NCI-H1694 treated with DMSO at 0.1 percent for 48 hours (cell line): ENCODE measurements around the gene INCA1.
A peak's percentile ranks its signal among the peaks of the same experiment; 100 is the strongest.
"Not testable (repeated sequence)": the region's sequence is repeated elsewhere in the genome, so short reads cannot be mapped to it uniquely, and the experiment has no call there.

Experiments
- DNase-seq: peaks from one replicate; lab custom pipeline; 2025; lab: John Stamatoyannopoulos, UW

Gene INCA1, protein sequence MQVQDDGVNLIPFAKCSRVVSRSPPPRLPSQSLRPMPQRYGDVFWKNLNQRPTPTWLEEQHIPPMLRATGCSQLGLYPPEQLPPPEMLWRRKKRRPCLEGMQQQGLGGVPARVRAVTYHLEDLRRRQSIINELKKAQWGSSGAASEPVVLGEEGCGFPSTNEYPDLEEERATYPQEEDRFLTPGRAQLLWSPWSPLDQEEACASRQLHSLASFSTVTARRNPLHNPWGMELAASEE

DNA sequence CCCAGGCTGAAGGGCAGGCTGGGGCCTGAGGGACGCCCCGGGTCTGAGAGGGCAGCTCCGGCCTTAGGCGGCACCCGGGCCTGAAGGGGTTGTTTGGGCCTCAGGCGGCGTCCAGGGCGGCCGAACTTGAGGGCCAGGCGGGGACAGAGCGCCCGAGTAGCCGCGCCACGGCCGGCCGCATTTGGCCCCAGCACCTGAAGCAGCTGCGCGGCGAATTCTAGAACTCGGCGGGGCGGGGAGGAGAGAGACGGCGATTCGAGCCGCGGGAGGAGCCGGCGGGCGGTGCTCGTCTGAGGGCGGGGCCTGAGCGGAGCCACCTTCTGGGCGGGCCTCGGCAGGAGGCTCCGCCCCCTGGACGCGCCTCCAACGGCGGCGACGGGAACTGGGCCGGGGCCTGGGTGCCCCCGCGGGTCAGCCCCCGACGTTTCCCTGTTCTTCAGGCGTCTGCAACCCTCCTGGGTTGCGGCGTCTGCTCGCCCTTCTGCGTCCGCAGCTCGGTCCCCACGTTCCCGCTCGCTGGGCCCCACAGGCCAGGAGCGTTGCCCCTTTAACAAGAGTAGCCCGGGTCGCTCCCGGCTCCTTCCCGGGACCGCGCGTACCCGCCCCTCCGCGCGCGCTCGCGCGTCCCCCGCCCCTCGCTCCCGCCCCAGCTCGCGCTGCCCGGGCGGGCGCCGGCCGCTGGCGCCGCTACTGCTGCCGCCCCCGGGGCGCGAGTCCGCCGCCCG lies at the start of gene INCA1, which contains the start of gene KIF1C:
TSS of gene INCA1 (minus strand) at position 221 of the 725 bp plus-strand sequence. CDS start 3,085 bp downstream, outside the sequence.
TSS of gene KIF1C (plus strand) at position 649 of the 725 bp plus-strand sequence. CDS start 2,297 bp downstream, outside the sequence.
- peak; percentile 83 for DNase-seq

DNA sequence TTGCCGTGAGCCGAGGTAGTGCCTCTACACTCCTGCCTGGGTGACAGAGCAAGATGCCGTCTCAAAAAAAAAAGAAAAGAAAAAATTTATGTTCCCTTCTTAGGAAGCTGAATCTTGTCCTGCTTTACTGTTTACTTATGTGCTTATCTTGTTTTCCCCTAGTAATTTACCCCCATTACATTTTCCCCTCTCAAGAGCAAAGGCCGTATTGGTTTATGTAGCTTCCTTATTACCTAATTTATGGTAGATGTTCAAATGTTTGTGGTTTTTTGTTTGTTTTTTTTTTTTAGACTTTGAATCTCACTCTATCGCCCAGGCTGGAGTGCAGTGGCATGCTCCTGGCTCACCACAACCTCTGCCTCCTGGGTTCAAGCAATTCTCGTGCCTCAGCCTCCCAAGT lies 48.2 kb upstream of the INCA1 start:
- no peak for DNase-seq

DNA sequence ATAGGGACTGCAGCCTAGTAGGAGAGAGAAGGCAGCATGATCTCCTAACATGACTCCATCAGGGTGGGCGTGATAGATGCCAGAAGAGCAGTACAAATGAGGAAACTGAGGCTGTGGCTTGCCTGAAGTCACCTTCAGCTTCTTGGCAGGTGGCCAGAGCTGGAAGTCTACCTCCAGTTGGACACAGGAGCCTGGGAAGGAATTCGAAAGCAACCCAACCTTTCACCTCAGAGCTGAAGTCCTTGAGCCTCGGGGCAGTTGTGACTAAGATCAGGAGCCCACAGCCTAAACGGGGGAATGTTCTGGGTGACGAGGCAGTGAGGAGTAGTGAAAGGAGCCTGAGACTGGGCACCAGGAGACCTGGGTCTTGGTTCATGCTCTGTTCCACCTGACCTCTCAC lies 47.3 kb upstream of the INCA1 start:
- DNase-seq, result no peak

DNA sequence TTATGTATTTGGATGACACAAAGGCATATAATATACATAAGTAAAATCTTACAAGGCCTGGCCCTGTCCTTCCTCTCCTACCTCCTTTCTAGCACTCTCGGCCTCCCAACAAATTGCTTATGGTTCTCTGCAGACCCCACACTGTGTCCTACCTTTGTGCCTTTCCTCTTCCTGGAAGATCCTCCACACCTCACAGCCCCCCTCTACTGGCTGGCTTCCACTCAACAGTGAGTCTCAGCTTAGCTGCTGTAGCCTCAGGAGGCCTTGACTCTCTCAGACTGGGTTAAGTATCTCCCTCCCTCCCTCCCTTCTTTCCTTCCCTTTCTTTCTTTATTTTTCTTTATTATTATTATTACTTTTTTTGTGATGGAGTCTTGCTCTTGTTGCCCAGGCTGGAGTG lies 46.2 kb upstream of the INCA1 start:
- DNase-seq, result no peak

DNA sequence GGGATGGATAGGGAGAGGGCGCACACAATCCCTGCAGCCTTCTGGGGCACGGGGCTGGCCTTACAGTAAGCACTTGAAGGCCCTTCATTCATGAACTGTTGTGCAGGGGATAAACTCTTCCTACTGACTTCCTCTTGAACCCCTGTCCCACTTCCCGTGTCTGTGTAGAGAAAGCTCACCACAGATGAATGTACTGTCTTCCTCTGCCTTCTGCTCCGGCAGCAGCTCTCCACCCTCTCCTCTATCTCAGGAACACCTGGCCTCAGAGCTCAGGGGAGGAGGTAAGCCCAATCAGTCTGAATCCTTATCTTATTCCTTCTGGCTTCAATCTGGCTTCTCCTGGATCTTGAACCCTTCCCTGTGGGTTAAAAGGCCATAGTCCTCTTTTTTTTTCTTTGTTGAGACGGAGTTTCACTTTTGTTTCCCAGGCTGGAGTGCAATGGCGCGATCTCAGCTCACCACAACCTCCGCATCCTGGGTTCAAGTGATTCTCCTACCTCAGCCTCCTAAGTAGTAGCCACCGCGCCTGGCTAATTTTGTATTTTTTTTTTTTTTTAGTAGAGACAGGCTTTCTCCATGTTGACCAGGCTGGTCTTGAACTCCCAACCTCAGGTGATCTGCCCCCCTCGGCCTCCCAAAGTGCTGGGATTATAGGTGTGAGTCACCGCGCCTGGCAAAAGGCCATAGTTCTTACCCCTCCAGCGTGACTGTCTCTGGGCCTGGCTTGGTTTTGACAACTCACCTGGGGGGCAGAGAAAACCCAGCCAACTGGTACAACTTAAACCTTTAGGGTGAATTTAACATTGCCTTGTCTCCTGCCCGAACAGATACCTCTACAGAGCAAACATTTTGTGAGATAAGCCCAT lies 45.1 kb upstream of the INCA1 start:
- no peak for DNase-seq

DNA sequence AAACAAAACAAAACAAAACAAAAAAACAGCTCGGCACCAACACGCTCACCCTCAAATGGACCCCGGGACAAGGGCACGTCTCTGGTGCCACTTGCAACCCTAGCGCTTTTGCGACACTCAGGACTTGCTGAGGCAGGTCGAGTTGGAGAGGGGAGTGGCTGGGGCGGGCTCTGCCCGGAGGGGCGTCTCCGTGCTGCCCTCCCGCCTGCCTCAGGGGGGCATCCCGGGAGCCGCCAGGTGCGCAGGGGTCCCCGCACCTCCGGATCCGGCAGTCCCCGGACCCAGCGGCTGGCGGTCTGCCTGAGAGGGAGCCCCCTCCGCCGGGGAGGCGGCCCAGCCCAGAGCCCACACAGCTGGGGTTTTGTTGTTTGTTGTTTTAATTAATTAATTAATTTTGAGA lies 38.0 kb upstream of the INCA1 start, which contains the start of gene SLC52A1:
TSS of gene SLC52A1 (minus strand) at position 112 of the 400 bp plus-strand sequence. CDS start 820 bp downstream, outside the sequence.
- DNase-seq, result no peak

DNA sequence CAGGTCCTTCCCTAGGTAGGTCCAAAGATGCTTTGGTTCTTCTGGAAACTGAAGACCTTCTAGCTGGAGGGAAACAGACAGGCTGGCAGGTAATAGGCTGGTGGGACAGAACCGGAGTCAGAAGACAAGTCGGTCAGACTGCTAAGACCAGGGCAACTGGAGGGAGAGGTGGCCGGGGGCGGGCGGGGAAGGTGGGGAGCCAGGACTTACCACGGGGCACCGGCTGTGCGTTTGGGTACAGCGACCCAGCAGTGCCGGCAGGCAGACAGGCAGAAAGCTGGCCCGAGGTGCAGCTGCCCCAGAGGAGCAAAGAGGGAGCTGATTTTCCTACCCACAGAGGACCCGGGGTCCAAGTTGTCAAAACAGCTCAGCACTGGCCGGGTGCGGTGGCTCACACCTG lies 37.3 kb upstream of the INCA1 start:
- no peak for DNase-seq

DNA sequence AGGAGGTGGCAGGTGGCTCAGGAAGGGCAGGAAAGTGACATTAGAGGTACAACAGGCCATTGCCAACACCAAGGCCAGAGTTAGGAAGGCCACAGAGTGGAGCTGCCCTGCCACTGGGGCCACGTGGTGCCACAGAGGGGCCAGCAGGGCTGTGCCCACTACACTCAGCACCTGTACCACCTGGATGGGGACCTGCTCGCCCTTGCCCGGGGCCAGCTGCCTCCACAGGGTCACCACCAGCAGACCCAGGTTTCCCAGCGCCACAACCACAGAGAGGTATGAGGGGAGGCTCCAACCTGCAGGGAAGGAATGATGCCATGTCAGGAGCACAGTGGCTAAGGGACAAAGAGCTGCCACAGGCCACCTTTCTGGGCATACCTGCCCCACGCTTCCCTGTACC lies 36.7 kb upstream of the INCA1 start:
- no peak for DNase-seq

DNA sequence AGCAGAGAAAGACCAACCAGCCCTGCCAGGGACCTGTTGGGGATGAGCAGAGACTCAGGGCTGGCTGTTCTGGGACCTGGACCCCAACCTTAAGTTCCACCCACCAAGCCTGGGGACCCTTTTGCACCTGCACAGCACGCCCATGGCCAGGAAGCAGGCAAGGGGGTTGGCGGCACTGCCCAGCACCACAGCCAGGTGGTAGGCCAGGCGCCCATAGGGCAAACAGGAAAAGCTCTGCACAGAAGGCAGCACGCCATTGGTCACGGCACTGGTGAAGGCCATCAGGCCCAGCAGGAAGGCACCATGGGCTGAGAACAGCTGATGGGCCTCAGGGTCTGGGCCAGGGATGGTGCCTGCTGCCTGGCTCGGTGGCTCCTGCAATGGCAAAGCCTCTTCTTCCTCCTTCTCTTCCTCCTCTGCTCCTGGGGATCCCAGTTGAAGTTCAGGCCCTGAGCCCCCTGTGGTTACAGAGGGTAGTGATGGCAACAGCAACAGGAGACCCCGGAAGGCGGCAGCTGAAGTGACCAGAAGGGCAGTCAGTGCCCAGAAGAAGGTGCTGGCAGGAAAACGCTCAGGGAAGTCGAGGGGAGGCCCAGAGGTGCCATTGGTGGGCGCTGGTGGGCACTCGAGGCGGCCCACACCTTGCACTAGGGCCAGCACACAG lies 36.2 kb upstream of the INCA1 start:
- DNase-seq, result no peak

DNA sequence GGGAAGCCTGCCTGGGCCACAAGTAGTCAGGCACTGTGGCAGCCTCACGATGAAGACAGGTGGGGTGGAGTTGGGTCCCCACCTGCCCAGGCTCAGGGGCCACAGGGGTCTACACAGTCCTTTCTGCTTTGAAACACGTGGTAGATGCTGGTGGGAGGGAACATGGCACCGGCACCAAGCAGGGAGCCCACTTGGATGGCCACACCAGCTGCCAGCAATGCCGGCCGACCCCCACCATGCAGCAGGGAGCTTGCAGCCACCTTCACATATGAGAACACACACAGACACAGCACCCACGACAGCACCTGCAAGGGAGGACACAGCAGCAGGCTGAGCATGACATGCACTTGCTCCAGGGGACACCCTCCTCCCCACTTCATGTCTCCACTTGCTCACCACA lies 35.5 kb upstream of the INCA1 start:
- no peak for DNase-seq

DNA sequence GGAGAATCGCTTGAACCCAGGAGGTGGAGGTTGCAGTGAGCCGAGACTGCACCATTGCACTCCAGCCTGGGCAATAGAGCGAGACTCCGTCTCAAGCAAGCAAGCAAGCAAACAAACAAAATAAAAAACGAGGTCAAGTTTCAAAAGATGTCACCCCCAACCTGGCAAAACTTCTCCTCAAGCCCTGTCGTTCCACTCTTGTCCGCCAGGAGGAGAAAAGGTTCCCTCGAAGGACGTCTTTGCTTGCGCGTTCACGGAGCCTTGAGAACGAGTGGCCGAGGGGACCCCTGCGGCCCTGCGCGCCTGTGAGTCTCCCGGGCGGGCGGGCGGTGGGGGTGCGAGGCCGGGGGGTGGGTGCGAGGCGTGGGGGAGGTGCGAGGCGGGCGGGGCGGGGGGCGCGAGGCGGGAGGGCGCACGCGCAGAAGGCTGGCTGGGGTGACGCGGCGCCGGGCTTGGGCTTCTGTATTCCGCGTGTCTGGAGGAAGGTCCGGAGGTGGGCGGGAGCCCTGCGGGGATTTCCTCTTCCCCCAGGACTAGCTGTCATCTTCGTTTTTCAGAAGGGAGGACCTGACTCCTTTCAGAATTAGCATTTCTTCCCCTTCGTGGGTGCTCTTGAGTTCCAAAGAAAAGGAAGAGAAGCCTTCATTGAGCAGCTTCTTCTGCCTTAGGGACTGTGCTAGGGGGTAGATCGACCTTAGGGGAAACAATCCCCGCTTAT lies 34.2 kb upstream of the INCA1 start:
- peak; percentile 37 for DNase-seq

DNA sequence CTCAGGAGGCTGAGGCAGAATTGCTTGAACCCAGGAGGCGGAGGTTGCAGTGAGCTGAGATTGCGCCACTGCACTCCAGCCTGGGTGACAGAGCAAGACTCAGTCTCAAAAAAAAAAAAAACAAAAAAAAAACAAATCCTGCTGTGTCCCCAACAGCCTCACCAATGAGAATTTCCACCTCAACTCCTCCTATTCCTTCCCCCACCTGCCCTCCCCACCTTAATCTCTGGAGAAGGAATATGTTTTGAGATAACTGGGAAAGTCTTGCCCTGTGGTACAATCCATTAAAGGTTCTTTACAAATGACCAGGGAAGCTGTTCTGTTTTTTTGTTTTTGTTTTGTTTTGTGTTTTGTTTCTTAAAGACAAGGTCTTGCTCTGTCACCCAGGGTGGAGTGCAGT lies 32.8 kb upstream of the INCA1 start:
- not testable (repeated sequence) for DNase-seq

DNA sequence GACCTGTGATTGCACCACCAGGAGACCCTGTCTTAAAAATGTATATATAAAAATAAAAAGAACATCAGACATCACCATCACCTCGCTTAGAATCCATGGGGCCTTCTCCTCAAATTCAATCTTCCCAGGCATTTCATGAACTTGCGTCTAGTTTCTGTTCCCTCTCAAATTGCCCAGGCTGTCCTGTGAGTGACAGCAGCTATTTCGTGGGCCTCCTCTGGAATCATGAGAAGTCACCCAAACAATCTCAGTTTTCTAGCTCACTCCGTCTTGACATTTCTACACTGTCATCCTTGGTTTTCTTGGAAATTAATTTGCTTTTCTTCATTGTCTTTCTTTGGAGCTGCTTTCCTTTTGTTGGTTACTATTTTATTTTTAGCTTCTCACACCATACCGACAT lies 30.6 kb upstream of the INCA1 start:
- no peak for DNase-seq

DNA sequence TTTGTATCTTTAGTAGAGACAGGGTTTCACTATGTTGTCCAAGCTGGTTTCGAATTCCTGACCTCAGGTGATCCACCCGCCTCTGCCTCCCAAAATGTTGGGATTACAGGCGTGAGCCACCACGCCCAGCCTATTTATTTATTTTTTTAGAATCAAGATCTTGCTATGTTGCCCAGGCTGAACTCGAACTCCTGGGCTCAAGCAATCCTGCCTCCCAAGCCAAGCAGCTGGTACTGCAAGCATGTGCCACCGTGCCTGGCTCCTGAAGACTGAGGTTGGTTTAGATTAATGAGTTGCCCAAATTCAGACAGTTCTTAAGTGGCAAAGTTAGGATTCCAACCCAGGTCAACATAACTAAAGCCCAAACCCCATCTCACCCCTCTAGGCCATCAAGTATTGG lies 30.0 kb upstream of the INCA1 start:
- DNase-seq, result no peak

DNA sequence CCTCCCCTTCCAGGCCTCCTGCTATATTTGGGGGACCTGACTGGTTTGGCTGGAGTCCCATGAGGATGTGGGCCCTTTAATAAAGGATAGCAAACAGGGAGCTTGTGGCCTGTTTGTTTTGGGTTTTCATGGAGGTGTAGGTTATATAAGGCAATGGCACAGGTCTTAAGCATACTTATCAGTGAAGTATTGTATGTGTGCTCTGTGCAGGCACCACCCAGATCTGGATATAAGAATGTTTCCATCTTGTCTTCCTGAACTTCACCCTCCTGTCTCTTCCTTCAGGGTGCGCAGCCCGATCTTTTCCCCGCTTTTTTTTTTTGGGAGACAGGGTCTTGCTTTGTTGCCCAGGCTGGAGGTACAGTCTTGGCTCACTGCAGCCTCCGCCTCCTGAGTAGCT lies 27.3 kb upstream of the INCA1 start:
- DNase-seq, result no peak

DNA sequence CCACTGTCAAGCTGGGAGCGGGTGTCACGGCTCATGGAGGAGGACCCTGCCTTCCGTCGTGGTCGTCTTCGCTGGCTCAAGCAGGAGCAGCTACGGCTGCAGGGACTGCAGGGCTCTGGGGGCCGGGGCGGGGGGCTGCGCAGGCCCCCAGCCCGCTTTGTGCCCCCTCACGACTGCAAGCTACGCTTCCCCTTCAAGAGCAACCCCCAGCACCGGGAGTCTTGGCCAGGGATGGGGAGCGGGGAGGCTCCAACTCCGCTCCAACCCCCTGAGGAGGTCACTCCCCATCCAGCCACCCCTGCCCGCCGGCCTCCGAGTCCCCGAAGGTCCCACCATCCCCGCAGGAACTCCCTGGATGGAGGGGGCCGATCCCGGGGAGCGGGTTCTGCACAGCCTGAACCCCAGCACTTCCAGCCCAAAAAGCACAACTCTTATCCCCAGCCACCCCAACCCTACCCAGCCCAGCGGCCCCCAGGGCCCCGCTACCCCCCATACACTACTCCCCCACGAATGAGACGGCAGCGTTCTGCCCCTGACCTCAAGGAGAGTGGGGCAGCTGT lies 26.3 kb upstream of the INCA1 start:
- DNase-seq, result no peak

DNA sequence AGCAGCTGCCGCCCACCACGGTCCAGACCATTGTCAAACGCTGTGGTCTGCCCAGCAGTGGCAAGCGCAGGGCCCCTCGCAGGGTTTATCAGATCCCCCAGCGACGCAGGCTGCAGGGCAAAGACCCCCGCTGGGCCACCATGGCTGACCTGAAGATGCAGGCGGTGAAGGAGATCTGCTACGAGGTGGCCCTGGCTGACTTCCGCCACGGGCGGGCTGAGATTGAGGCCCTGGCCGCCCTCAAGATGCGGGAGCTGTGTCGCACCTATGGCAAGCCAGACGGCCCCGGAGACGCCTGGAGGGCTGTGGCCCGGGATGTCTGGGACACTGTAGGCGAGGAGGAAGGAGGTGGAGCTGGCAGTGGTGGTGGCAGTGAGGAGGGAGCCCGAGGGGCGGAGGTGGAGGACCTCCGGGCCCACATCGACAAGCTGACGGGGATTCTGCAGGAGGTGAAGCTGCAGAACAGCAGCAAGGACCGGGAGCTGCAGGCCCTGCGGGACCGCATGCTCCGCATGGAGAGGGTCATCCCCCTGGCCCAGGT lies 24.9 kb upstream of the INCA1 start:
- no peak for DNase-seq

DNA sequence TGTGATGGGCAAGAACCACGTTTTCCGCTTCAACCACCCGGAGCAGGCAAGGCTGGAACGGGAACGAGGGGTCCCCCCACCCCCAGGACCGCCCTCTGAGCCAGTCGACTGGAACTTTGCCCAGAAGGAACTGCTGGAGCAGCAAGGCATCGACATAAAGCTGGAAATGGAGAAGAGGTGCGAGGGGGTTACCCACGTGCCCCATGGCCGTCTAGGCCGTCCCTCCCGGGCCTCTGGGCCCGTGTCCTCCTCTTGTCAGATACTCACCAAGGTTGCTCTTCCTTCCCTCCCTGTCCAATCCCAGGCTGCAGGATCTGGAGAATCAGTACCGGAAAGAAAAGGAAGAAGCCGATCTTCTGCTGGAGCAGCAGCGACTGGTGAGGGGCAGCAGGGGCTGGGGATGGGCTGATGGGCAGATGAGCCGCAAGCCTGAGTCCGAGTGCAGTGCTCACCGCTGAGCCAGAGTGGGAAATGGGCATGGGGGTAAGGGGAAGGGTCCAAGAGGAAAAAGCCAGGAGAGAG lies 23.2 kb upstream of the INCA1 start:
- no peak for DNase-seq

DNA sequence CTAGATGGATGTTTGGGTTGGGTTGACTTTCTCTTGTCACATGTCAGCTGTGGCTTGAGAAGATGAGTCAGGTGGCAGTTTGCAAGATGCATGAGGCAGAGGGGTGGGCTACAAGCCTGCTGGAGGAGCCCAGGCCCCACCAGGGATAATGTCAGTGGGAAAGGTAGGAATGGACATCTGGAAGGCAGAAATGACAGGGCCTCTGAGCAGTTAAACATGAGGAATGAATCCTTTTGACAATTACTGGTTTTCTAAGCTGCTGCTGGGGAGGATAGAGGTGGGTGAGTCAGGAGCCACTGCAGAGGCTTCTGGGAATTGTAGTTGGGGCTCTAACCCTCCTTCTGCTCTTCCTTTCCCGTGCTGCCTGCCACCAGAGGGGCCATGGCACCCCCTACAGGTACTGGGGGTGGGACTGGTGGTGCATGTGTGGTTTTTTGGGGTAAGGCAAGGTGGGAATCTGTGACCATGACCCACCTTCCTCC lies 22.2 kb upstream of the INCA1 start:
- DNase-seq, result peak; percentile 11

DNA sequence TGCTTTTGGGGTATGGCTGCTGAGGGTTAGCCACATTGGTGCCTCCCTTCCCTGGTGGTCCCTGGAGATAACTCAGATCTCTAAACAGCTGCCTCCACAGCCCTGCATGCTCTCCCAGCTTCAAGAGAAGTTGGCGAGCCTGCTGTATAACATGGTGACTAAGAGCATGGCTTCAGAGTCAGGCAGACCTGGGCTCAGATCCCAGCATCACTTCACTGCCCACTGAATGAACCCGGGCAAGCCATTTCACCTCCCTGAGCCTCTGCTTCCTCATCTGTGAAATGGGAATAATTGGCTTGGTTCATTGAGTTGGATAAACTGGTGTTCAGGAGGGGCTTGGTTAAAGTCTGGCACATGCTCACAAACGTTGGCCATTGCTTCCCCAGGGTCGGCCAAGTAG lies 17.0 kb upstream of the INCA1 start:
- DNase-seq, result no peak
